ENCODE data around the gene GAS2L2. TPM values are rescaled to one million over a fixed set of nuclear protein-coding genes. Genes with fewer than 3 reads are reported as not detected.
"Not testable (repeated sequence)": the region's sequence is repeated elsewhere in the genome, so short reads cannot be mapped to it uniquely, and the experiment has no call there.

The GAS2L2 gene
- total and polyA plus RNA-seq, 10 donors = 0.02 to 0.03 (median 0.02) TPM; not detected in 7

GRCh38 chr17:35760587-35760986 is 7.5 kb upstream of the GAS2L2 start, which contains the start of gene C17orf50:
TSS of gene C17orf50 (plus strand) at chr17:35760887. CDS start at chr17:35760942, 55 bp downstream.
- no peak for DNase-seq
- Histone ChIP-seq H3K4me1 (peaks cover 6 to 30% (median 15%) of the 10 kb centered on the region in 6 donors), H3K27ac (no peak within 1 kb of the TSS), H3K27me3 (replicated peaks in 1 of 7) (peaks cover 0 to 4% (median 0%) of the 10 kb centered on the region in 7 donors), H3K9me3 (peaks cover 0 to 4% (median 0%) of the 10 kb centered on the region in 8 donors), H3K36me3 (no peaks in the 10 kb centered on the region), H3K4me3 (no peak within 1 kb of the TSS)
- intact Hi-C loops (cut with DNase I; ENCODE audit: low total_unique reads) = no loop called here
- no peak for TF ChIP-seq POLR2A (IDR thresholded peaks at IDR 0.05)
- TF ChIP-seq CTCF (IDR thresholded peaks at IDR 0.05 in 8 of 11, conservative IDR thresholded peaks at IDR 0.05 in 3 of 11) = no peak
- no peak for TF ChIP-seq POLR2AphosphoS5 (IDR thresholded peaks at IDR 0.05)
- 56 to 100% (median 95%) methylated on average over 1 of the region's 1 CpG for WGBS, 5 donors

- Histone ChIP-seq H3K27me3 (replicated peaks in 1 of 7) (peaks cover 0 to 11% (median 0%) of the 10 kb centered on the region in 7 donors), H3K4me1 (peaks cover 0 to 15% (median 3%) of the 10 kb centered on the region in 6 donors), H3K4me3 (no peak overlapping the region), H3K9me3 (peaks cover 0 to 4% (median 0%) of the 10 kb centered on the region in 8 donors), H3K27ac (no peak overlapping the region), H3K36me3 (no peaks in the 10 kb centered on the region)
- TF ChIP-seq POLR2AphosphoS5 (IDR thresholded peaks at IDR 0.05) (no peak), CTCF (IDR thresholded peaks at IDR 0.05 in 8 of 11, conservative IDR thresholded peaks at IDR 0.05 in 3 of 11) (no peak), POLR2A (IDR thresholded peaks at IDR 0.05) (no peak)
- no peak for DNase-seq
- intact Hi-C loops (cut with DNase I; ENCODE audit: low total_unique reads) = no loop called here
These were observed 4.2 kb upstream of the GAS2L2 start for GRCh38 chr17:35757243-35757642.

- H3K36me3 ChIP-seq = no peaks in the 10 kb centered on the region
- WGBS, 5 donors = 37 to 78% (median 39%) methylated on average over 4 to 16 of the region's 16 CpGs
- peaks cover 0 to 29% (median 9%) of the 10 kb centered on the region in 6 donors for H3K4me1 ChIP-seq
- H3K27me3 ChIP-seq (replicated peaks in 1 of 7) = peaks cover 4 to 58% (median 32%) of the 10 kb centered on the region in 7 donors
- DNase-seq = no peak
- peaks cover 0 to 4% (median 0%) of the 10 kb centered on the region in 8 donors for H3K9me3 ChIP-seq
- no peak overlapping the region for H3K27ac ChIP-seq
- TF ChIP-seq POLR2A (IDR thresholded peaks at IDR 0.05) (no peak), POLR2AphosphoS5 (IDR thresholded peaks at IDR 0.05) (no peak), CTCF (IDR thresholded peaks at IDR 0.05 in 8 of 11, conservative IDR thresholded peaks at IDR 0.05 in 3 of 11) (no peak)
- intact Hi-C loops (cut with DNase I; ENCODE audit: low total_unique reads) = no loop called here
- H3K4me3 ChIP-seq = no peak overlapping the region
These were observed 568 bp downstream of the GAS2L2 start for GRCh38 chr17:35752471-35752870.

GRCh38 chr17:35751541-35751940 is 1.5 kb downstream of the GAS2L2 start:
- DNase-seq; intact Hi-C loops (cut with DNase I; ENCODE audit: low total_unique reads); H3K4me3 ChIP-seq; H3K27ac ChIP-seq; H3K36me3 ChIP-seq; H3K9me3 ChIP-seq: not testable (repeated sequence)
- Histone ChIP-seq H3K27me3 (replicated peaks in 1 of 7) (peaks cover 4 to 65% (median 32%) of the 10 kb centered on the region in 7 donors), H3K4me1 (peaks cover 0 to 33% (median 11%) of the 10 kb centered on the region in 6 donors)
- 68 to 81% (median 78%) methylated on average over 4 of the region's 4 CpGs for WGBS, 5 donors
